ENCODE results near the gene PXDC1. TPM values are rescaled to one million over a fixed set of nuclear protein-coding genes. Genes with fewer than 3 reads are reported as not detected.

PXDC1 gene
- total and polyA plus RNA-seq, 4 donors: 21.0 to 53.8 (median 43.3) TPM

GRCh38 chr6:3762852-3763251, 11.3 kb upstream of the PXDC1 start:
- Histone ChIP-seq H3K27ac (ENCODE audit: low read depth in 1 of 2, low read length in 1 of 2) (no peak overlapping the region), H3K9ac (ENCODE audit: insufficient read depth in 1 of 2, low read length in 2 of 2) (no peak overlapping the region), H3K27me3 (ENCODE audit: control insufficient read depth in 3 of 3, insufficient read depth in 3 of 3, low read length in 2 of 3) (no peaks in the 10 kb centered on the region), H3K36me3 (ENCODE audit: control insufficient read depth in 4 of 4, insufficient read depth in 4 of 4, low read length in 4 of 4) (no peaks in the 10 kb centered on the region), H3K4me1 (ENCODE audit: control insufficient read depth in 5 of 5, insufficient read depth in 5 of 5, low read length in 5 of 5) (peaks cover 0 to 7% (median 4%) of the 10 kb centered on the region in 5 donors), H3K4me3 (no peak overlapping the region), H3K9me3 (ENCODE audit: control insufficient read depth in 4 of 4, insufficient read depth in 3 of 4, low read length in 3 of 4) (no peaks in the 10 kb centered on the region)
- TF ChIP-seq CTCF (IDR thresholded peaks at IDR 0.05; ENCODE audit: control extremely low read depth, extremely low read depth): no peak
- no peak for DNase-seq
- no peak for ATAC-seq (ENCODE audit: insufficient read depth, low FRiP score)
- WGBS, 2 donors: 85 to 87% methylated on average over 6 of the region's 6 CpGs

- H3K27ac ChIP-seq (ENCODE audit: low read depth in 1 of 2, low read length in 1 of 2): no peak overlapping the region
- H3K4me1 ChIP-seq (ENCODE audit: control insufficient read depth in 5 of 5, insufficient read depth in 5 of 5, low read length in 5 of 5): peaks cover 0 to 7% (median 4%) of the 10 kb centered on the region in 5 donors
- H3K9me3 ChIP-seq (ENCODE audit: control insufficient read depth in 4 of 4, insufficient read depth in 3 of 4, low read length in 3 of 4): no peaks in the 10 kb centered on the region
- no peak for TF ChIP-seq CTCF (IDR thresholded peaks at IDR 0.05; ENCODE audit: control extremely low read depth, extremely low read depth)
- H3K27me3 ChIP-seq (ENCODE audit: control insufficient read depth in 3 of 3, insufficient read depth in 3 of 3, low read length in 2 of 3): no peaks in the 10 kb centered on the region
- no peak overlapping the region for H3K9ac ChIP-seq (ENCODE audit: insufficient read depth in 1 of 2, low read length in 2 of 2)
- 94 to 97% methylated on average over 15 of the region's 15 CpGs for WGBS, 2 donors
- no peak for ATAC-seq (ENCODE audit: insufficient read depth, low FRiP score)
- DNase-seq: no peak
- H3K4me3 ChIP-seq: no peak overlapping the region
- H3K36me3 ChIP-seq (ENCODE audit: control insufficient read depth in 4 of 4, insufficient read depth in 4 of 4, low read length in 4 of 4): no peaks in the 10 kb centered on the region
Measured at GRCh38 chr6:3762359-3762758, 10.8 kb upstream of the PXDC1 start.

GRCh38 chr6:3761989-3762270, 10.4 kb upstream of the PXDC1 start:
- Histone ChIP-seq H3K36me3 (ENCODE audit: control insufficient read depth in 4 of 4, insufficient read depth in 4 of 4, low read length in 4 of 4) (no peaks in the 10 kb centered on the region), H3K27ac (ENCODE audit: low read depth in 1 of 2, low read length in 1 of 2) (no peak overlapping the region), H3K4me1 (ENCODE audit: control insufficient read depth in 5 of 5, insufficient read depth in 5 of 5, low read length in 5 of 5) (peaks cover 0 to 7% (median 2%) of the 10 kb centered on the region in 5 donors), H3K9ac (ENCODE audit: insufficient read depth in 1 of 2, low read length in 2 of 2) (no peak overlapping the region), H3K9me3 (ENCODE audit: control insufficient read depth in 4 of 4, insufficient read depth in 3 of 4, low read length in 3 of 4) (no peaks in the 10 kb centered on the region), H3K4me3 (no peak overlapping the region), H3K27me3 (ENCODE audit: control insufficient read depth in 3 of 3, insufficient read depth in 3 of 3, low read length in 2 of 3) (no peaks in the 10 kb centered on the region)
- DNase-seq: no peak
- no peak for ATAC-seq (ENCODE audit: insufficient read depth, low FRiP score)
- 97 to 99% methylated on average over 8 of the region's 8 CpGs for WGBS, 2 donors
- no peak for TF ChIP-seq CTCF (IDR thresholded peaks at IDR 0.05; ENCODE audit: control extremely low read depth, extremely low read depth)

GRCh38 chr6:3759646-3760232, 8.2 kb upstream of the PXDC1 start:
- 85 to 90% methylated on average over 6 of the region's 6 CpGs for WGBS, 2 donors
- no peaks in the 10 kb centered on the region for H3K27me3 ChIP-seq (ENCODE audit: control insufficient read depth in 3 of 3, insufficient read depth in 3 of 3, low read length in 2 of 3)
- H3K4me1 ChIP-seq (ENCODE audit: control insufficient read depth in 5 of 5, insufficient read depth in 5 of 5, low read length in 5 of 5): peaks cover 0 to 2% (median 0%) of the 10 kb centered on the region in 5 donors
- TF ChIP-seq CTCF (IDR thresholded peaks at IDR 0.05; ENCODE audit: control extremely low read depth, extremely low read depth): no peak
- H3K27ac ChIP-seq (ENCODE audit: low read depth in 1 of 2, low read length in 1 of 2): no peak overlapping the region
- ATAC-seq (ENCODE audit: insufficient read depth, low FRiP score) (no peak), DNase-seq (no peak)
- H3K36me3 ChIP-seq (ENCODE audit: control insufficient read depth in 4 of 4, insufficient read depth in 4 of 4, low read length in 4 of 4): no peaks in the 10 kb centered on the region
- H3K9ac ChIP-seq (ENCODE audit: insufficient read depth in 1 of 2, low read length in 2 of 2): no peak overlapping the region
- no peaks in the 10 kb centered on the region for H3K9me3 ChIP-seq (ENCODE audit: control insufficient read depth in 4 of 4, insufficient read depth in 3 of 4, low read length in 3 of 4)
- H3K4me3 ChIP-seq: no peak overlapping the region

Data from lung (tissue), 12 donors.